GM21528 (cell line): ENCODE results near the gene PLAA.
"Not testable (repeated sequence)": the region's sequence is repeated elsewhere in the genome, so short reads cannot be mapped to it uniquely, and the experiment has no call there.

Source experiments
- ATAC-seq: cut with Tn5 transposase; IDR thresholded peaks from one replicate; pipeline ENCODE4 v1.9.1; 2021; ENCODE audit warnings: mild to moderate bottlenecking, moderate library complexity; ENCODE audit not compliant: unreplicated experiment, low FRiP score

The PLAA gene

GRCh38 chr9:26937816-26938371 lies 9.1 kb downstream of the PLAA start:
- ATAC-seq, result no peak

- ATAC-seq, result no peak
Measured at GRCh38 chr9:26935847-26936246, 11.2 kb downstream of the PLAA start.

- ATAC-seq, result no peak
Measured at GRCh38 chr9:26928902-26929495, 18.0 kb downstream of the PLAA start.

GRCh38 chr9:26925609-26926008 lies 21.4 kb downstream of the PLAA start:
- ATAC-seq, result no peak

- no peak for ATAC-seq
Measured at GRCh38 chr9:26919698-26920097, 27.3 kb downstream of the PLAA start.

GRCh38 chr9:26913138-26913668 lies 33.8 kb downstream of the PLAA start:
- no peak for ATAC-seq

GRCh38 chr9:26904671-26905070 lies 42.4 kb downstream of the PLAA start:
- no peak for ATAC-seq

- ATAC-seq, result no peak
Measured at GRCh38 chr9:26904070-26904469, 43.0 kb downstream of the PLAA start.

- no peak for ATAC-seq
Measured at GRCh38 chr9:26893030-26893676, 53.9 kb downstream of the PLAA start.

GRCh38 chr9:26892251-26893029 lies 54.6 kb downstream of the PLAA start, which contains the start of gene CAAP1:
TSS of gene CAAP1 (minus strand) at chr9:26892802. CDS start at chr9:26892715, 87 bp downstream.
- peak; percentile 94 for ATAC-seq

- ATAC-seq, result peak; percentile 1
Measured at GRCh38 chr9:26891726-26892125, 55.3 kb downstream of the PLAA start.

- no peak for ATAC-seq
Measured at GRCh38 chr9:26888271-26888670, 58.8 kb downstream of the PLAA start.

GRCh38 chr9:26882154-26882553 lies 64.9 kb downstream of the PLAA start:
- no peak for ATAC-seq

GRCh38 chr9:26880262-26880661 lies 66.8 kb downstream of the PLAA start:
- ATAC-seq, result no peak

- ATAC-seq, result not testable (repeated sequence)
Measured at GRCh38 chr9:26875155-26875554, 71.9 kb downstream of the PLAA start.

- ATAC-seq, result no peak
Measured at GRCh38 chr9:26870292-26870691, 76.8 kb downstream of the PLAA start.

GRCh38 chr9:26863074-26863473 lies 84.0 kb downstream of the PLAA start:
- ATAC-seq, result no peak

GRCh38 chr9:26856413-26857032 lies 90.5 kb downstream of the PLAA start:
- ATAC-seq, result peak; percentile 77
